Mesenteric fat pad (tissue), 1 donor: ENCODE results near the gene PRR7. TPM values are rescaled to one million over a fixed set of nuclear protein-coding genes. Genes with fewer than 3 reads are reported as not detected.

Experiments used
- DNase-seq: peaks from one replicate; pipeline ENCODE4 v3.0.0-alpha.2; 2020; ENCODE audit warnings: low spot score
- total RNA-seq: library from RNA; stranded (reverse); fragmentation: NEBNext Ultra II Directional; extraction: Animal tissue kit (Norgen Biotek cat#: 25700); gene quantifications from one replicate; pipeline ENCODE4 v1.2.1, GENCODE V29; 2021
- donor health status: DM: yes; HTN: yes; CAD: no.

PRR7 gene
- total RNA-seq, 1 donor from 2014 or later, result 1.00 TPM

- no peak for DNase-seq
These were observed 22.3 kb downstream of the PRR7 start for GRCh38 chr5:177468685-177469628.

GRCh38 chr5:177469750-177470525, 23.3 kb downstream of the PRR7 start:
- DNase-seq, result no peak

GRCh38 chr5:177470759-177471536, 24.3 kb downstream of the PRR7 start:
- no peak for DNase-seq

- no peak for DNase-seq
These were observed 25.2 kb downstream of the PRR7 start for GRCh38 chr5:177471610-177472356.

- no peak for DNase-seq
These were observed 26.1 kb downstream of the PRR7 start for GRCh38 chr5:177472460-177473442.

- DNase-seq, result no peak
These were observed 26.9 kb downstream of the PRR7 start, which contains the start of gene DBN1 for GRCh38 chr5:177473443-177474001. TSS of gene DBN1 (minus strand) at chr5:177473634. CDS start at chr5:177473521, 113 bp downstream.

- DNase-seq, result no peak
These were observed 27.4 kb downstream of the PRR7 start for GRCh38 chr5:177474002-177474476.

- no peak for DNase-seq
These were observed 28.4 kb downstream of the PRR7 start for GRCh38 chr5:177474846-177475562.

- DNase-seq, result no peak
These were observed 29.2 kb downstream of the PRR7 start for GRCh38 chr5:177475563-177476427.

- no peak for DNase-seq
These were observed 30.1 kb downstream of the PRR7 start for GRCh38 chr5:177476531-177477233.

GRCh38 chr5:177477701-177478477, 31.3 kb downstream of the PRR7 start:
- DNase-seq, result no peak

GRCh38 chr5:177478711-177479646, 32.4 kb downstream of the PRR7 start:
- DNase-seq, result no peak

- no peak for DNase-seq
These were observed 33.2 kb downstream of the PRR7 start for GRCh38 chr5:177479774-177480173.

- no peak for DNase-seq
These were observed 35.8 kb downstream of the PRR7 start for GRCh38 chr5:177482359-177482795.

GRCh38 chr5:177483042-177483441, 36.4 kb downstream of the PRR7 start:
- no peak for DNase-seq
